HG03060 (cell line): ENCODE results near the gene ETV1.

Experiments
- ATAC-seq: cut with Tn5 transposase; IDR thresholded peaks from one replicate; pipeline ENCODE4 v1.9.1; 2021; ENCODE audit warnings: low read depth, moderate number of reproducible peaks; ENCODE audit not compliant: unreplicated experiment

ETV1 gene

GRCh38 chr7:13989126-13989948, at the start of gene ETV1:
Gene ETV1 (minus strand): TSS chr7:13989666. CDS start chr7:13989052, 614 bp downstream.
- no peak for ATAC-seq

DNA sequence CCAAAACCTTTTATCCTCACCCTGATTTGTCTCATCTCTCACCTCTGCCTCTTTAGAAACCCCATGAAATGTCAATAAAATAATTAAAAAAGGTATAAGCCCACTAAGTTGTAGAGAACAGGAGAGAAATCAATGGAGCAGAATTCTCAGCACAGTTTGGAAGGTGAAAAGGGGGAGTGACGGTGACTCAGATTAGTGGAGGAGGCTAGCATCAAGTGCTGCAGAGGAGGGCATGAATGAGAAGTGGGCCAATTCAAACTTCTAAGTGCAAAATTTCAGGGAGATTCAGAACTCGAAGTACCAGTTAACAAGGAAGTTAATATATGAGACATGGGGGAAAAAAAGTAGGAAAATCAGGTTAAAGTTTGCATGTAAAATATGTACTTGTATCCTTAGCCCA, 34.9 kb upstream of the ETV1 start:
- ATAC-seq, result no peak

DNA sequence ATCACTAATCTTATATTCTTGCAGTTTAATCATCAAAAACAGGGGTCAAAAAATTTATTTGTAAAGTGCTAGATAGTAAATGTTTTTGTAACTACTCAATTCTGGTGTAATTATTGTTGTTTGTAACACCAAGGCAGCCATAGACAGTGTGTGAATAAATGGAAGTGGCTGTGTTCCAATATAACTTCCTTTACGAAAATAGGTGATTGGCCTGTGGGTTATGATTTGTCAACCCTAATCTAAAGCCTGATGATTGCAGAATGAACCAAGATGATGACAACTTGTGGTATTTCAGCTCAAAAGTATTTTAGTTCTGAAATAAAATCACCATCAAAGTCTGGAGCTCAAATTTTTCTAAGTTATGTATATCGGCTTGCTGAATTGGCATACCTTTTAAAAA, 34.4 kb upstream of the ETV1 start:
- no peak for ATAC-seq

DNA sequence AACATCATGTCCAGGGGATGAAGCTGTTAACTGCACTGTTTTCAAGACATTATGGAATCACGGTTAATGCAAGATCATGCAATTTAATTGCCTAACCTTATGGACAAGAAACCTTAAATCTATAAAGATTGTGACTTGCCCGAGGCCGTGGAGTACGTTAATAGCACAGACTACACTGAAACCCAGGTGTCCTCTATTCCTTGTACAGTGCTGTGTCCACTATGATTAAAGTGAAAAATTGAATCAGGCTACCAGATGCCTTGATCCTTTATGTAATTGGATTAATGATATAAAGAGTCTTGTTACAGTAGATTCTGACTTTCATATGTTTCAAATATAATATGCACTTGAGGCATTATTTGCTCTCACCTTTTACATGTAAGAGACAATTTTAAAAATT, 33.9 kb upstream of the ETV1 start:
- no peak for ATAC-seq

DNA sequence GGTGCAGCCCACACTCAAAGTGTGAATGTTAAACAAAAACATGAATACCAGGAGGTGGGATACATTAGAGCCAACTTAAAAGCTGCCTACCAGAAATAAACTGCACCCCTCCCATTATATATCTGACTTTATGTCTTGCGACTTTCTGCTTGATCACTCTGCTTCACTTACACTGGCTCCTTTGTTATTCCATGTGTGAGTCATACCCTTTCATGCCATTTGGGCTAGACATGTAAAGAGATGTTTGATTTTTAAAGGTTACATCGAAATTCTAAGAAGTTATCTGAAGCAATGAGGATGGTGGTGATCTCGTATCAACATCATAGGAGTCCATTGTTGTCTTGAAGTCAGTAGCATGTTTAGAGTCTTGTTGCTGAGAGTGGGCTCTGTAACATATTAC, 31.6 kb upstream of the ETV1 start:
- ATAC-seq, result no peak

- no peak for ATAC-seq
Observed at GRCh38 chr7:14020339-14020900, 31.0 kb upstream of the ETV1 start.

DNA sequence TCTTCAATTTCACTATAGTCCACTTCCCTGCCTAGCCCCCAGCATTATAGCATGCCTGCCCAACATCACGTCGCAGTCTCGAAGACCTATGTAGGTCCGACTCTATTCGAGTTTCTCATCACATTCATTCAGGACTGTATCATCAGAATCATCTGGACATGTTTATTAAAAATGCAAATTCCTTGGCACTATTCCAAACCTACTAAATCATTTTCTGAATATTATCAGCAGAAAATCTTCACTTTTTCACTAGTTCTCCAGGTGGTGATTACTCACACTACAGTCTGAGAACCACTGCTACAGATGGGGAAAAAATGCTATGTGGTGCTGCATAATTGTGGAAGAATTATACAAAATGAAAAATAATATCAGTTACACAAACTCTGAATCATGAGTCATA, 29.3 kb upstream of the ETV1 start:
- no peak for ATAC-seq

DNA sequence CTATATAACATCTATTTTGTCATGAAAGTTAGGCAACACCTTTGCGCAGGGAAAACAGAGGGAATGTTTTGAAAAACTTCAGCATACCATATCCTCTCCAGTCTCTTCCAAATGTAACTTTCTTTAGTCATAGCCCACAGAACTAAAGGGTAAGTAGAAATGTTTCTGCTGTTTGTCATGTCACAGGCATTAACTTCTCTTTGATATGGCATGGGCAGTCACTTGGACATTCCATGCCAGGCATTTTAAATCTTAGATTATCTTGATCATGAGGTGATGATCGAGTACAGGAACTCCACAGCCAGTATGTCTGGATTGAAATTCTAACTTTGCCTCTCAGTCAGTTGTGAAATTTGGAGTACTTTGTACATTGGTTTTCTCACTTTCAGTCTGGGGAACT, 27.5 kb upstream of the ETV1 start:
- ATAC-seq, result no peak

DNA sequence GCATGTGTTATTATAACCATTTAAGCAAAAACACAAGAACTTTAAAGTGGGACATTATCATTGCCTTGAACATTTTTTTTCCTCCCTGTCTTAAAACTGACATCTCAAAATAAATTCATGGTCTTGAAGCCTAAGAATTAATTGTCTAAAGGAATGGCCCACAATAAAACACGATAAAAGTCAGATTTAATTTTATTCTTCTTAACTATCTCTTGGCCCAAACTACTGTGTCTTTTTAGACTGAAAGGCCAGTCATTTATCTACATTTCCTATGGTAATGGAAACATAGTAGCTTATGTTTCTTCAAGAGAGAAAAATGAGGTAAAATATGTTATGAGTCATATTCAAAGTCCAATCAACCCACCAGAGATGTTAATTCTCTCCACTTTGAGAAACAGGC, 24.4 kb upstream of the ETV1 start:
- ATAC-seq, result no peak

GRCh38 chr7:14009453-14010418, 20.3 kb upstream of the ETV1 start:
- ATAC-seq, result no peak

GRCh38 chr7:14001139-14001538, 11.7 kb upstream of the ETV1 start:
- ATAC-seq, result no peak

DNA sequence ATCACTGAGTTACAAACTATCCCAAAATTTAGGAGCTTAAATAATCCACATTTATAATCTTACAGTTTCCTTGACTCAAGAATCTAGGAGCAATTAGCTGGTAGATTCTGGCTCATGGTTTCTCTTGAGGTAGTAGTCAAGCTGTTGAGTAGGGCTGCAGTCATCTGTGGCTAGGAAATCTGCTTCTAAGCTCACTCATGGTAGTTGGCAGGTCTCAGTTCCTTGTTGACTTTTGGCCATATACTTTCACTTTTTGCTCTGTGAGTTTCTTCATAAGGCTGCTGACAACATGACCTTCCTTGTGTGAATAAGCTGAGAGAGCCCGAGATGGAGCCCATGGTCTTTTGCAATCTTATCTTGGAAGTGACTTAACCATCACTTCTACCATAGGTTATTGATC, 10.8 kb upstream of the ETV1 start:
- no peak for ATAC-seq

DNA sequence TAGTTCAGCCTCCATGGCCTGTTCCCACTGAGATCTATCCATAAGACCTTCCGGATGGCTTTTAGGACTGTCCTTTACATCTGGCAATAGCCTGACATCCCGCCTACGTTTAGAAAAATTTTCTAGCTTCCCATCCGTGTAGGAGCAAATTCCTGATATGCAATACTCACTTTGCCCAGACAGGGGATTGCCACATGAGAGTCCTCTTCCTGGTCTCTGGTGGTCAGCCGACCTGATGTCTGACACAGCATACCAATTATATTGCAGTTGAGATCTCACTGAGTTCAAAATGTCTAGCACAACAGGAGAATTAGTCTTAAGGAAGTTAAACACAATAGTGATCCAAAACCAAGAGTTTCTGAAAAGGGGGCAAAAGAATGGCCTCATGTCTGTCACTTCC, 9.4 kb upstream of the ETV1 start:
- ATAC-seq, result no peak

DNA sequence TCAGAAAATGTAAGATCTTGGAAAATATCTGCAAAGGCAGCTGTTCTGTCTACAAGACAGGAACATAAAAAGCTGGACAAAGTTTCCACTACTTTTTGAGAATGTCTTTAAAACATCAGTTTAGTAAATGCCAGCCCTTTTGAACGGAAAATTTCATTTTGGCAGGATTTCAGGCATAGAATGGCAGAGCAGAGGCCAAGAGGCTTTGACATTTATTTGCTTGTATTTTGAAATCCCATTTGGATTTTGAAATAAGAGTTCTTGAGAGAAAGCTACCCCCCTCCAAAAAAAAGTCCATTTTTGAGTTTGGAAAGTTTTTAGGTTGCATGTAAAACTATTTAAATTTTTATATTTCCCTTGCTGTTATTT, 3.1 kb upstream of the ETV1 start:
- no peak for ATAC-seq

DNA sequence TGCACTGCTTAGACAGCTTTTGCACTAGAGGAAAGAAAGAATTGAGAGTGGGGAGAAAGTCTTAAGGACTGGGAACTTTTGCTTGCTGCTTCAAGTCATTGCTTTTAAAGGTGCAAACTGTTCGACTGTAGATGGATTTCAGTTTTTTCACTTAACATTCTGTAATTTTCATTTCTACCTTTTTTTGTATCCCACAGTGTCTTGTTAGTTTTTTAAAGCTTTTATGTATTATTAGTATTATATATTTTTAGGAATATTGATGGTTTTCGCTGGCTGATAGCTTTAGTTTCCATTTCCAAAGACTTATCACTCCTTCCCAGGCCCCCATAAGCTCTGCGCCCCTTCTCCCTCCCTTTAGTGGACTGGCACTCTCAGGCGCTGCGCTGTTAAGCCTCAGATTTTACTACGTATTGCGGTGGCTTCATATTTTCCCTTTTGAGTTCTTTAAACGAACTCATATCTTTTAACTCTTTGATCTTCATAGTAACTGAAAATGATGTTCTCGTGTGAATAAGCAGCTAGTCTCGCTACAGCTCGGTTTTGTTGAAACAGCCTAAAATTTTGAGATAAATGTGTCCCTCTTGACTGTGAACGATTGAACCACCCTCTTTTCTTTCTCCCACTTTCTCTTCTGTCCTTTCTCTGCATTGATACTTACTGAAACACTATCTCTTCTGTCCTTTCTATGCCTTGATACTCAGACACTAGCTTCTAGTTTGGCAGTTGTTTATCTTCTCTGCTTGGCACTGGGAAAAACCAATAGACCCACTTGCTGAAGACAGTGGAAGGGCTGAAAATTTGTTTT, 2.5 kb upstream of the ETV1 start:
- no peak for ATAC-seq

DNA sequence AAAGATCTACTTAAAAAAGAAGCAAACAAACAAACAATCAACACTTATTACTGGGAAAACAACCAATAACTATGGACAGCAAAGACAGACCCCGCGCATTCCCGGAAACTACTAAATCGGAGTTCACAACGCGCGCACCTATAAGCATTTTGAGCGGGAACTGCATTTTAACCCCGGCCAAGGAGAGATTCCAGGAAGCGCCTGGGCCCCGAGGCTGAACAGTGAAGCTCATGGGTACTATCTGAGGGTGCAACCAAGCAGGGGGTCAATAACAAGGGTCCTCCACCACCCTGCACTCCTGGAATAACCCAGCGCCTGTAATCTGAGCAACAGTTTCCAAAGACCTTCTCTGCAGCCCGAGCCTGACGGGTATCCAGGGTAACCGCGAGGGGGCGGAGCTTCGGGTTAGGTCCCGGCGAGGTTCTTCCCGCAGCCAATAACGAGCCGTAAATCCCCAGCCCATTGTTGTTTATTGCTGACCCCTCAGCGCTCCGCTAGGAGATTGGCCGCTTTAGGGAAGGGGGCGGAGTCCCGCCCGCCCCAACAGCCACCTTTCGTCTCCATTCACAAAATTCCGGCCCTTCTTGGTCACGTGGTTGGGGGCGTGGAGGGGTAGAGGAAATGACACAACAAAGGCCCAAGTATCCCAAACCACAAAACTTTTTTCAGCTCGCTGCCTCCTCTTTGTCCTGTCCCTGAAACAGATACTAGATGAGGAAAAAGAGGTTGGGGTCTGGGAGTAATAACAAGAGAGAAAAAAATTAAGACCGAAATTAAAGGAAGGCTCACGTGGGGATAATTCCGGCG, 1.7 kb upstream of the ETV1 start:
- ATAC-seq, result peak; percentile 71

- no peak for ATAC-seq
Observed at GRCh38 chr7:13990319-13990983, 985 bp upstream of the ETV1 start.

DNA sequence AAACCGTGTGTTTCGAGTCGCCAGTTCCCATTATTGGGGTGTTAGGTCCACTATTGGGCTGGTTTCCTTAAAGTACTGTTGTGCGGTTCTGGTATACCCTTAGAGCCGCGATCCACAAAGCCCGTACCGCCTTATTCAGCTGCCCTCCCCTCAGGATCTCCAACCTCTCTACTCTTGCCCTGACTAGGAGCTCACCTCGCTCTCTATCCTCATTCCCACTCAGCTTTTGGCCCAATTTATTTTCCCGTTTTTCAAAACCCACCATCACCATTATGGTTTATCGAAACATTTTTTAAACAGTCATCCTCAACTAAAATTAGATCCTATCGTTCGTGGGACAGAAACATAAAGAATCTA, 461 bp upstream of the ETV1 start:
- no peak for ATAC-seq

DNA sequence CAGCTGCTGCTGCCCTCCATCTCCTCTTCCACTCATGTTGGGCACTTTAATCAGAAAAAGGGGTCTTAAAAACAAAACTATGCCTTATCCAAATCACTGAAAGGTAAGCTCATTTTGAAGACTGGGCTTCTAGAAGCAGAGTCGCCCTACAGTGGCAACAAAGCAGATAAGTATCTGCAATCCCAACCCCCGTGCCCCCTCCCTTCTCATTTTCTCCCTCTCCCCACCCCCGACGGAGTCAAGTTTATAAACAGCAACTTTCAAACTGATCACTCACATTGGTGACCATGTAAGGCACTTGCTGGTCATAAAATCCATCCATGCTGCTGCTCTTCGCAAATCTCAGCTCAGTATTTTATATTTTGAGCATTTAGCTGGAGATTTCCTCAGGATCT, 738 bp downstream of the ETV1 start:
- ATAC-seq, result no peak
